ENCODE data around the gene DCP1B.

The DCP1B gene

DNA sequence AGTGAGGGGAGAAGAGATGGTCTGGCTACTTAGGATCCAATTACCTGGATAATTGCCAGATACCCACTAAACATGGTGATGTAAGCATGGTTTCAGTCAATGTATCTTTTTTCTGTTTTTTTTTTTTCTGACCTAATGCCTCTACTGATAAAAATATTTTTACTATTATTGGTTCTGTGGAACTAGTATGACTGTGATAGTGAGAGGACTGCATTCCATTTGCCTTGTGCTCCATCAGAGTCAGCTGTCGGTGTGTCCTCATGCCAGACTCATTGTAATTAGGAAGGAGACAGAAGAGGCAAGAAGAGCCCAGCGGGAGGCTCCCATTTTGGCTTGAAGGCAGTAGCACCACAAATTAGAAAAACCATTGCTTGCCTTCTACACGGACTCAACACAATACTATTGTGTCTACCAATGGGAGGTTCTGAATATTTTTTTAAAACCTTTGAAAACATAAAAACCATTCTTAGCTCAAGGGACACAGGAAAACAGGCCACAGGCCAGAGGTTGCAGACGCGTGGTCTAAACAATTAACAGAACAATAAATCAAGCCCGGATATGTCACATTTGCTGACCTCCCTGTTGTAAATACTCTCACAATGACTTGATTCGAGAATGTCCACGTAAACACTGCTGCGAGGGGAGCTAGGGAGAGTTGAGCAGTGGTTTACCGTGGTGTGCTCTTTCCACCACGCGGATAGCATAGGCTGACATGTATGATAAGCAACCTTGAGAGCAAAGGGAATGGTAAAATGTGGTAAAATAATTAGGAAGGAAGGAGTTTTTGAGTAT, 13.5 kb upstream of the DCP1B start:
- DNase-seq, result no peak

DNA sequence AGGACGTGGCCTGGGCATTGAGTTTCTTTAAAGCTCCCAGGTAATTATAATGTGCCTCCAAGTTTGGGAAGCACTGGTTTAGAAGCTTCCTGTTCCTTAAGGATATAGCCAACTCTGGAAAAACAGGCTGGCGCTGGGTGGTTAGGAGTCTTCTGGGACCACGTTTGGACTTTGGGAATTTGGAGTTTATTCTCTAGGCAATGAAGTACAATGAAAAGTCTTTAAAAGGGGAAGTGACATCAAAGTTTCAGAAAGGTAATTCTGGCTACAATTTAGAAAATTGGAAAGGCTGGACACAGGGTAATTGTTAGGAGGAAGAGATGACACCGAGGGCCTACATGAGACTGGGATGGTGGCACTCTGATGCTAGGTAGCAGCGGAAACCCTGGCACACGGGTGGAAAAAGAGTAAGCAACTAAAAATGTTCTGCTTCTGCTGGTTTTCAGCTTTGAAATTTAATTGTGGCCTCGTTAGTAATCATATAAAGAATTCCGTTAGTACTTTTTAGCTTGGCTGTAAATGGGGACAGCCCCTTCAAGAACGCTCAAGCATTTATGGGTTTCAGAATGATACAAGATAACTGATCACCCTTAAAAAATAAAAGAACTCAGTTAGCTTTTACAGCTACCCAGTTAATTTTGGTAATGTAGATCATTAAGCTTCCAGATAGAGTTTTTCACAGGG, 12.7 kb upstream of the DCP1B start:
- DNase-seq, result no peak

DNA sequence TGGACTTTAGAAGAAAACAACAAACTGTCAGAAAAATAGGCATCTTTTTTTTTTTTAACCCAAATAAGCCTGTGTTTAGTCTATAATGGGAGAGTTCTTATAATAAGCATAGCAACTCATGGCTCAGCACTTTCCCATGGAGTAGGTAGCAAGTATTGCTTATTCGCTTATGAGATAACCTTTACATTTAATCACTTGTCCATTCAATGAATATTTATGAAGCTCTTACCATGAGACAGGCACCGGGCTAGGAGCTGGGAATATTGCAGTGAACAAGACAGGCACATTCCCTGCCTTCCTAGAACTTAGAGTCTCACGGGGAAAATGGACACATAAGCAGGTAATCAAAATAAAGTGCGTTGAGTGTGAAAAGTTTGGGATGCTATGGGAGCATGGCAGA, 10.0 kb upstream of the DCP1B start:
- DNase-seq, result no peak

DNA sequence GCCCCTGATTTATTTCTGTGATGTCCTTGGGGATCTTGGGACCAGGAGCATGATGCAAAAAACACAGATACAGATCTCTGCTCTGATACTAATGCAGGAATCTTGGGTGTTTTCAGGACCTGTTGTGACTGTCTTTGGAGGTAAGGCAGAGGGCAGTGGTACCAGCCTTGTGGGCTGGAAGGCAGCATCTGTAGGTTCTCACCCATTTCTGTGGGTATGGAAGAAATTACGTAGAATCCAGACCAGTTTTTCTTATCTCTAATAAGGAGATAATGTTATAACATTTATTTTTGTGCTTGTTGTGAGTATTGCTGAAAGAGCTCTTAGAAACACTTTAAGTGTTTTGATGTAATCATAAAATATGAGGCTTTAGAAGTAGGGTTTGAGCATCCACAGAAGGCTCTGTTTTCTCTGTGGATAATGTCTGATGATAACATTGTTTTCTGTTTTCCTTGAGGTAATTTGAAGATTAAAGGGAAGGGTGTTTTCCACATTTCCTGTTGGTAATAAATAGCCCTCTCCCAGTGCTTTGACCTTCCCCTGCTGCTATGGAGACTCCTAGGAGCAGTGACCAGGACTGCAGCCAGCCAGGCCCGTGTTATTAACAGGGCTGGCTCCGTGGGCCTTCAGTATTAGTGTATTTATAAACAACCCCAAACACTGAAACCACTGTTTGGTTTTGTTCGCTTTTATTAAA, 9.4 kb upstream of the DCP1B start:
- DNase-seq, result no peak

DNA sequence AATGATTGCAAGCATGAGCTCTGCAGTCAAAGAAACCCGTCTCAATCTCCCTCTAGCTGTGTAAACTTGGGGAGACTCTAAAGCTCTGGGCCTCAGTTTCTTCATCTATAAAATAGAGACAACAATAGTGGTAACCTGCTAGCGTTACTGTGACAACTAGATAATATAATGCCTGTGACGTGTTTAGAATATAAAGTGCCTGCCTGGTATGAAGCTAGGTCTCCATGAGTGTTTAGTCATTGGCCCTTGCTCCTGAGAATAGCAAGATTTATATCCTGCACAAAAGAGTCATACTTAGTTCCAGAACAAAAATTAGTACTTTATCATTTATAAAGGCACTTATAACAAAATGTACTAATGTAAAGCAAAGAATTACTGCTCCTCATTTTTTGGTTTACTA, 8.8 kb upstream of the DCP1B start:
- no peak for DNase-seq

DNA sequence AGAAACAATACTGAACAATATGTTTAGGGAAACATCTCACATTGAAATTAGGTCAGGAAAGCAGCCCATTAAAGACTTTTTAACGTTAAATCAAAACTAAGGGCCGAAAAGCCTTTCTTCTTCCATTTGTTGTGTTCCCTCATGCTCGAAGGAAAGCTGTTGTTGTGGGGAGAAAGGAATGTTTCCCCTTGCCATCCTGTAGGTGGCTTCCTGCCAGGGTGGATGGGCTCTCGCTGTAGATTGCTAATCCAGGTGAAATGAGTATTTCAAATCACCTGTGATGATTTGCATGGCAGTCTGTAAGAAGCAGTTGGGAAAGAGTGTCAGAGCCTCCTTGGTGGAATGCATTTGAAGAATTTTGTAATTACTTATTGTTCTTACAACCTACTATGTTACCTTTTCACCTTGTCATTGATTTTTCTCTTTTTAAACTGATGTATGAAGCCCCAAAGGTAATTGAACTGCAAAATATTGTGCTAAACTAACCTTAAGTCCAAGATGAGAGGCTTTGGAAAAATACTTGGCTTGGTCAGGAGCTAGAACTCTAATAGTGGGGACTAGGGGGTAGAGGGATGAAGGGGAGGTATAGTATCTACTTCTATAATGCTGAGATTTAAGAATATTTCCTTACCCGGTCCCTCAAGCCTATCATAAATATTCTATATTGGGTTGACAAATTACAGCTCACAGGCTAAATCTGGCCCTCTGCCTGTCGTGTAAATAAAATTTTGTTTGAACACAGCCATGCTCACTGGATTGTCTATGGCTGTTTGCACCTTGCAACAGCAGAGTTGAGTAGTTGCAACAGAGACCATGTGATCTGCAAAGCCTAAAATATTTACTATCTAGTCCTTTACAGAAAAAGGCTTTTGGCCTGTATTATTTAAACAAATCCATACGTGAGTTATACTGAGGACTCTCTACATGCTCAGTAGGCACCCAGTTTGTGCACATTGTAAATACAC, 7.7 kb upstream of the DCP1B start:
- no peak for DNase-seq

DNA sequence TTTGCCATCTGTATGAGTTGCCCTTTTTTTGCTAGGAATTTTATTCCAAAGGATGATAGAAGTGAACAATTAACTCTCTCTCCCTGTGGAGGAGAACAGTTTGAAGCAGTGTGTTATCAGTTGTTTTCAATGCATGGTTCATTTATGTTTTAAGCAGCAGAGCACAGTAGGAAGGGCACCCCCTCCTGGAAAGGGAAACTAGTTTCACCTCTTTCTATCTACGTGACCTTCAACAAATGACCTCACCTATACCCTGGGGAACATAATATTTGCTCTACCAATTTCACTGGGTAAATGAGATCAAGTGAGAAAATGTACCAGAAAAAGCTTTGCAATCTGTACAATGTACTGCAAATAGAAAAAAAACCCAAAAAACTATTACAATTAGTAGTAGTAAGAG, 5.4 kb upstream of the DCP1B start:
- DNase-seq, result no peak

DNA sequence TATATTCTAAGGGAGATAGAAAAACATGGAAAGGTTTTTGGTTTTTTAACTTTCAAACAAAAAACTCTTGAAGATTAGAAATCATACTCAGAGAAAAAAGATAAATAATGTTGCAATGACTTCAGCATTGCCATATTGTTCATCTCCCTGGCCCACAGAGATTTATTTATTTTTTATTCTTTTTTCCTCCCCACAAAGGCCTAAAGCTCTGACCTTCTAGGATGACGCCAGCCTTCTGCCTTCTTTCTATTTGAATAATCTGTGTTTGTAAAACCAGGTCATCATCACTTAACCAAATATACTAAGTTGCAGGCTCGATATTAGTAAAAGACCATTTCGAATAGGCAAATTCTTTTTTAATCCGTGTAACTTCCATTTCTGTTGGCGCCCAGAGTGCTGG, 4.4 kb upstream of the DCP1B start:
- no peak for DNase-seq

DNA sequence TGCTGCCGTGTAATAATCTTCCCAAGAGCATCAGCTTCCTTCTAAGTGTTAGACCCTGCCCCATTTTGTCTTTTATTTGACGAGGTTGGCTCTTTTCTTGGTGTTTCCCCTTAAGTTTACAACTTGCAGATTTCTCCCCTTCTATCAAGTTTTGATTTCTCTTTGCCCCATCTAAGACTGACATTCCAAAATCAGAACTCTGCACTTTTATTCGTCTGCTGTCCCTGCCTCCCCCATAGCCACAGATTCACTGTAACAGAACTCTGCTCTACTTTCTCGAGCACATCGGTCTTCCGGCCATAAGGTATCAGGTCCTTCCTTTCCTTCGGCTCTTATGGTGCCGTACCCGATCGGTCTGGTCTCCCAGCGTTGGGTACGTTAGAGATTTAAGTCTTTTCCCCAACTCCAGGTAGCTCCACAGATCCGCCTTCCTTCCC, 563 bp downstream of the DCP1B start:
- DNase-seq, result no peak

DNA sequence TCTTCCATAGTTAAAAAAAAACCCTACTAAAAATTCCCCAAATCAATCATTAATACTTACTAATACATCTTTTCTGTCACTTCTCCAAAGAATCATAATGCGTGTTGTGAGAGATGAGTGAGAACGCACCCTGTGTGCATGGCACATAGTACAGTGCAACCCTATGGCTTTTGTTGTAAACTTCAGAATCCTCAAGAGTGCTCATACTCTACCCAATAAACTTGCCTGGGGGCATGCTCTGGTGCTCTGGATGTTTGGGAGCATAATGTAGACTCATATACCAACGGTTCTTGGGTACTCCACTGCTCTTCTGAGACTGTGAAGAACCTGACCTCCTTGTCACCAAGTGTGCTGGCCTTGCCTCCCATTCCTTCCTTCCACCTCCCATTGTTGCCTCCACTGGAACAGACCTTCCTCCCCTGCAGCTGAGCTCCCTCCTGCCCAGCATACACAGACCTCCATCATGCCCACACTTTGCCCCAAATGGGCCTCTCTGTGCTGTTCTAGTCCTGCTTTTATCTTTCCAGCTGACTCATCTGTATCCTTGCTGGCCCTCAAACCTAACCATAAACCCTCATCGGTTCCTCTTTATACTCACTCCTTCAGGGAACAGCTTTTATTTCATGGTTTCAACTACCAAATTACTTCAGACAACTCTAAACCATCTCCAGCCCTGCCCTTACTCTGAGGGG, 8.9 kb downstream of the DCP1B start:
- no peak for DNase-seq

DNA sequence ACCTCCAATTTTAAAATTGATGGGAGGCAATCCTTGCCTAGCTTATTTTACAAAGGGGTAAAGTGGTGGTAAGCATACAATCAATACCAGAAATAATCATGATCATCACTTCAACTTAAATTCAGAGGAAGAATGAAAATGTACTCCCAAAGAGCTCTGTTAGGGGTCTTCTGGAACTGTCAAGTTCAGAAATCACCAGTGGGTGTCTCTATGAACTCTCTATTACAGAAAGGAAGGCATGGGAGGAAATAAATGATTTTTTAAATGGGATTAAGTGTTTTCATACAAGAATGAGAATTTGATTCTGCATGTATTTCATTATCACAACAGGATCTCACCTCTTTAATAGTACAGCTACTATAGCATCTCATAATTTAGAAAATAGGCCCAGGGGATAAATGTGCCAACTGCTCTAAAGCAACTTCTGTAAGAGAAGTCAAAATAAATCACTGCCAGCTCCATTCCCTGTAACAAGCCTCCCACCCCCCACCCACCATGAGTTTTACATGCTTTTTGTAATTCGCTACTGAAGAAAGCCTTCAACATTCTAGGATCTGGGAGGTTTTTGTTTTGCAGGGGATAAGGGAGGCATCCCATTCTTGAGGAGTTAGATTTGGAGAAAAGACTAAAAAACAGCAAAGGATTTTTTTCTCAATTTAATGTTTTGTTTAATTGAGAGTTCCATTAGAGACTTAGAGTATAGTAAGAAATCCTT, 9.7 kb downstream of the DCP1B start:
- DNase-seq, result no peak

DNA sequence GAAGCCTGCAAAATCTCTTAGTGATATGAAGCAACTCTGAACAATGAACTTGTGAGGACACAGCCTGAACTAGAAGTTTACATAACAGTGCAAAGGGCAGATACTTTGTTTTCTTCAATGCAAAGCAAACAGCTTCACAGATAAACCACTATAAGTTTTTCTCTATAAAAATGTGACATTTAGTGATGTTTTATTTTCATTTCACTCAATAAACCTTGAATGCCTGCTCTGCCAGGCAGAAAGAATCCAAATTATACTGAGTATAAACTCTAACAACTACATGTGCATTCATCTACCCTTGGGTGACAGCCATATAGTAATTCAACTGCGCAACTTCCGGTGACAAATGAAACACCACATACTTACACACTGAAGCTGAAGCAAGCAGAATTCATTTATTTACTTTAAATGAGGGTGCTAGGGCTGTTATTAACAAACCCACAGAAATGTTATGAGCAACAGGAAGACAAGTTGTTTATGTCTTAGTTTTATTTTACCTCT, 10.3 kb downstream of the DCP1B start:
- DNase-seq, result no peak

DNA sequence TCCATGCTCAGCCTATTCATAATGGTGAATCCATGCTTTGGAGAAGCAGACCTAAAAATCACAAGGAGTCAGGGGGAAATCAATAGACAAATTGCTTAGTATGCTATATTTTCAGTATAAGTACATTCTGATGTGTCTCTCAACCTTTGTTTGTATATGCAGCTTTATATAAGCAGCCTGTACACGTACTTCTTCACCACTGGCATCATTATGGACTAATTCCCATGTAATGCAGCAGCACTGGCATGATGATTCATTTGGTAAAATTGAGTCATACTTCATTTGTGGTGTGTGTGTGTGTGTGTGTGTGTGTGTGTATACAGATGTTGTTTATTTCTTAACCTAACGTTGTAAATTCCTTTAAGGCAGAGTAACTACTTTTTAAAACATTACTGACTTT, 10.9 kb downstream of the DCP1B start:
- no peak for DNase-seq

DNA sequence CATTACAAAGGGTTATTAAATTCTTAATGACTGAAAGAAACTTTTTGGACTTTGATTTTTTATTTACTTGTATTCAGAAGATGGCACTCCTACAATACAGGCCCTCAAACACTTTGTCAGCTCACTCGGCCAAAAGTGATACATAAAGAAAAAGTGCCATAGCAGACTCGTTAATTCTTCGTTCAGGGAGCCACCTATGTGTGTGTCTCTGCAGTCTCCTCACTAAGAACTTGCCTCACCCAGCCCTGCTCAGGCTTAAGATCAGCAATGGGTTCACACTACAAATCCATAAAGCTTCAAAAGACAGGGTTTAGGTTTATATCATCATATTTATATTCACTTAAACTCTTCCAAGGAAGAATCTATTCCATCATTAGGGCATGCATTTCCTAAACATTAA, 11.5 kb downstream of the DCP1B start:
- DNase-seq, result no peak

DNA sequence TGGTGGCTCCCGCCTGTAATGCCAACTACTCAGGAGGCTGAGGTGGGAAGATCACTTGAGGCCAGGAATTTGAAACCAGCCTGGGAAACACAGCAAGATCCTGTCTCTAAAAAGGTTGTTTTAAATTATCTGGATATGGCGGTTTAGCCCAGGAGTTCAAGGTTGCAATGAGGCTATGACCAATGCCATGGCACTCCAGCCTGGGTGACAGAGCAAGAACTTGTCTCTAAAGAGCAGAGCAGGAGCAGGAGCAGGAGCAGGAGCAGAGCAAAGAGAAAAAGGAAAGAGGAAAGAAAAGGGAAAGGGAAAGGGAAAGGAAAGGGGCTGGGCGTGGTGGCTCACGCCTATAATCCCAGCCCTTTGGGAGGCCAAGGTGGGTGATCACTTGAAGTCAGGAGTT, 15.1 kb downstream of the DCP1B start:
- DNase-seq, result no peak

DNA sequence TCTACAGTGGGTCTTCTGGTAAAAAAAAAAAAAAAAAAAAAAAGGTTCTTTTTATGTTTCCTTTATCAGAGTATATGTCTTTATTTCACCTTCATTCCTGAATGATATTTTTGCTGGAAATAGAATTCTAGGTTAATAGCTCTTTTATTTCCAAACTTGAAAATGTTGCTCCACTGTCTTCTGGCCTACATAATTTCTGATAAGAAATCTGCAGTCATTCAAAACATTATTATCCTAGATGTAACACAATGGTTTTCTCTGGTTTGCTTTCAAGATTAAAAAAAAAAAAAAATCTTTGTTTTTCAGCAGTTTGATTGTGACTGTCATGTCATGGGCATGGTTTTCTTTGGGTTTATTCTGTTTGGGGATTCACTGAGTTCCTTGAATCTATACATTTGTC, 19.5 kb downstream of the DCP1B start:
- DNase-seq, result no peak

DNA sequence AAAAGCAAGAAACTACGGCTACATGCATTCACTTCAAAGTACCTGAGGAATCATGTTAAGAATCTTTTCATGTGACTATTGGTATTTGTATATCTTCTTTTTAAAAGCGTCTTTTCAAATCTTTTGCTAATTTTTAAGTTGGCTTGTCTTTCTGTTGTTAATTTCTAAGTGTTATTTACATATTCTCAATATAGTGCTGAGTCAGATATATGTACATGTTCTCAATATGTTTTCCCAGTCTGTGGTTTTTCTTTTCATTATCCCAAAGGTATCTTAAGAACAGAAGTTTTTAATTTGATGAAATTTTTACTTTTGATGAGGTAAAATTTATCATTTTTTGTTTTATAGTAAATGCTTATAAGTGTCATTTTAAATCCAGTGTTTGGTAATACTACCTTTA, 24.0 kb downstream of the DCP1B start:
- no peak for DNase-seq

DNA sequence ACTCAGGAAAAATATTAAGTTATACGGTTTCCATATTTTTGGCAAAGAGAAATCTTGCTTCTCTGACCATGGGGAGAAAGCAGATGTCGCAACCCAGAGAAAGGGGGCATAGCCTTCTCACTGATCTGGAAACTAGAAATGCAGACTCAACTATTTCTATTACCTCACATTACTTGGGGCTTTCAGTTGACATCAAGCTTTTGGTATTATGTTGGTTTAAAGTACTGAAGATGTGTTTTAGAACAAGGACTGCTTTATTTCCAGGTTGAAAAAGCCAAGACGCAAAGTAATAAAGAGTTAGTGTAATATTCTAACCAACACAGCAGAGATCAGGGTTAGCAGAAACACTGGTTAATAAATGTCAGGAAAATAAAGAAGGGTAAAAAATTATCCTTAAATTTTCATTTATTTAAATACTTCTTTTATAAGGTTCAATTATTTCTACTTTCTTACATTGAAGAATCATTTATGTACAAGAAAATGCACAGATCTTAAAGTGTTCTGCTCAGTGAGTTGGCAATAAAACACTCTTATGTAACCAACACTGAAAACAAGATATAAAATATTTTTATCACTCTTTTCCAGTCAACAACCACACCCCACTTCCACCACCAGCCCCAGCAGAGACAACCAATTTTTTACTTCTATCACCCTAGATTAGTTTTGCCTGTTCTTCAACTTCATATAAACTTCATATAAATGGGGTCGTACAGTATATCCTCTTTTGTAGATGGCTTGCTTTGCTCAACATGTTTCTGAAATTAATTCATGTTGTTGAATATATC, 26.0 kb downstream of the DCP1B start:
- no peak for DNase-seq

DNA sequence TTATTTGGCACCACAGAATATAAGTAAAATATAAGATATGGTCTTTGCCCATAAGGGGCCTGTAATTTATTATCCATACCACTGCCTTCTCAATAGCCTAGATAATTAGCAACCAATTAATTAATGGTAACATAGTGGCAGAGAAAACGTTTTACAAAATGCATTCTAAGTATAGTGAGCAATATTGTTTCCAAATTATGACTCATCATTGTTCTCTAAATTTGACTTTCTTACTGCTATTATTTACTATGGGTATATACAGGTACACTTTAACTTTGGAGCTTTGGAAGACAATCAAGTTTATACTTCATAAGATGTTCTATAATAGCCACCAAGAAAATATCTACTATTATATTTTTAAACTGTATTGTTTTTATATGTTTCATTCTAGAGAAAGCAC, 26.7 kb downstream of the DCP1B start:
- DNase-seq, result no peak

DNA sequence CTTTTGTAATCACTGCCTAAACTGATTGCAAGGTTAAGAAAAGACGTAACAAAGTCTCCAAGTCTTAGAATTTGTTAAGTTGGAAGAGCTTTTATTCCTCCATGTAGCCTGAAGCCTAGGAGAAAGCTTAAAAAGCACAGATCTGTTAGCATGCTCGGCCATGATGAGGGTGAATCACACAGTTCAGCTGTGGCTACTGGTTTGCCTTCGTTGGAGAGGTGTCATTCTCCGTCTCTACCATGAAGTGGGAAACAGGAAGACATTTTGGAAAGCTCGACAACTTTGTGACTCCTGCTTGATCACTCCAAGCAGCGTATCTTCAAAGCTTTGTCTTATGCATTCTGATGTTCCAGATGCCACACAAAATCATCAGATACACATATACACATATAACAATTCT, 27.1 kb downstream of the DCP1B start:
- no peak for DNase-seq

DNA sequence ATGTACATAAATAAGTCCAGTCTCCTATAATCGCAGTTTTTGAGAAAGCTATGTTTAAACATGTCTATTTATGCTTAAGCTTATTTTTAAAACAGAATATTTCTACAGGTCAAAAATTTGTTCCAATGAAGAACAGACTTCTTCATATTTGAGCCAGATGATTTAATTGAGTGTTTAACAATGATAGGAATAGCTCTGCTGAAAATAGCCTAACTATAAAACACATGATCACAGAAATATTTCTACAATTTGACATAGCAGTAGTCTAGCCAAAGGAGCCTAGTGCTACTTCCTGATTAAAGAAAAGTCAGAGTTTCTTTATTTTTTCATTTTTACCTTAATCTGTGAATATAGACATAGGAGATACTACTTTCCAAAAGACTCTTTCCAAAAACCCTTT, 29.4 kb downstream of the DCP1B start:
- no peak for DNase-seq

Measured in activated effector memory CD4-positive, alpha-beta T cell treated with anti-CD3 and anti-CD28 coated beads, Interleukin-2, amount 50 U/mL, for 16 hours (primary cell).